Prostate gland (tissue), 2 donors: Measurements from ENCODE around the gene MT1E. TPM values are rescaled to one million over a fixed set of nuclear protein-coding genes. Genes with fewer than 3 reads are reported as not detected.

Experiments used
- DNase-seq: peaks from one replicate; pipeline ENCODE4 v3.0.0-alpha.2; 2019; ENCODE audit warnings: low spot score
- H3K27ac ChIP-seq, 2 donors: fragments of 200-600 bp; sonication (generic); 2 replicates each; pipeline ENCODE4 v1.5.1; 2017 to 2019
- H3K27me3 ChIP-seq: fragments of 200-600 bp; sonication (generic); replicated peaks from 2 replicates; pipeline ENCODE4 v1.5.1; 2019; ENCODE audit not compliant: insufficient read depth
- H3K36me3 ChIP-seq, 2 donors: fragments of 200-600 bp; sonication (generic); 1 replicate in 1 of 2; 2 replicates in 1 of 2; pipeline versions ENCODE4 v1.5.1 to v1.8.1; 2017 to 2019
- H3K4me1 ChIP-seq: fragments of 200-600 bp; sonication (generic); replicated peaks from 2 replicates; pipeline ENCODE4 v1.5.1; 2019
- H3K4me3 ChIP-seq, 2 donors: fragments of 200-600 bp; sonication (generic); 2 replicates each; pipeline ENCODE4 v1.5.1; 2017 to 2019
- H3K9me3 ChIP-seq: fragments of 200-600 bp; sonication (generic); 2 replicates; pipeline ENCODE4 v1.5.1; 2017
- POLR2A ChIP-seq: fragments of 450-650 bp; IDR thresholded peaks from one replicate; pipeline ENCODE4 v1.6.1; 2016; ENCODE audit warnings: antibody characterized with exemption, mild to moderate bottlenecking
- POLR2AphosphoS5 ChIP-seq: sonication (generic); formaldehyde crosslinking; IDR thresholded peaks from one replicate; pipeline ENCODE4 v1.6.1; 2017; ENCODE audit warnings: antibody characterized with exemption
- WGBS: methylation state at CpG from one replicate; pipeline ENCODE4 v1.1.5; 2018; 5-methylcytosine and 5-hydroxymethylcytosine counted together
- intact Hi-C: fragments of 100-400 bp; cut with DNase I; formaldehyde crosslinking; loops from one replicate; pipeline ENCODE4 v1.14.2; 2022
- total RNA-seq, 2 donors: library from RNA; depleted of rRNA; stranded (reverse); fragments of >200 nt; gene quantifications; one replicate each; pipeline ENCODE4 v1.1.0, GENCODE V29; 2016
- TF ChIP-seq, protein P1 (sequence below), 4 experiments: fragments of 200-600 bp in 2 of 4; fragments of 450-650 bp in 2 of 4; sonication (generic) in 2 of 4; IDR thresholded peaks; 1 replicate in 3 of 4; 2 replicates in 1 of 4; pipeline ENCODE4 v1.5.1; 2016 to 2019; ENCODE audit warnings: antibody characterized with exemption in 4 of 4, mild to moderate bottlenecking in 2 of 4, moderate library complexity in 2 of 4

The MT1E gene
- total RNA-seq, 2 donors from 2014 or later: 110 to 339 TPM

DNA sequence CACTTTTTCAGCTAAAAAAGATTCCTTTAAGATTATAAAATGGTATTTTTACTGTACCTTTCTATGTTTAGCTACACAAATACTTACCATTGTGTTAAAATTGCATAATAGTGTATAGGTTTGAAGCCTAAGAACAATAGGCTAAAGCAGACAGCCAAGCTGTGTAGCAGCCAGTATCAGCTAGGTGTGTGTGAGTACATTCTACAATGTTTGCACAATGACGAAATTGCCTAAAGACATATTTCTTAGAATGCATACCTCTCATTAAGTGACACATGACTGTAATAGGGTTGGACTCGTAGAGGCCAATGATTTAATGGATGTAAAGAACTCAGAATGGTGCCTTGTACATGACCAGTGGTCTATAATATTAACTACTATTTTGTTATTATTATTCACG is 24.2 kb downstream of the MT1E start:
- H3K36me3 ChIP-seq: no peaks in the 10 kb centered on the region
- no peak overlapping the region for H3K4me3 ChIP-seq
- no peak for DNase-seq
- intact Hi-C loops: no loop called here
- no peaks in the 10 kb centered on the region for H3K9me3 ChIP-seq
- no peaks in the 10 kb centered on the region for H3K27me3 ChIP-seq
- no peak overlapping the region for H3K27ac ChIP-seq
- 79% methylated on average over 3 of the region's 3 CpGs for WGBS
- TF ChIP-seq, protein P1, sequence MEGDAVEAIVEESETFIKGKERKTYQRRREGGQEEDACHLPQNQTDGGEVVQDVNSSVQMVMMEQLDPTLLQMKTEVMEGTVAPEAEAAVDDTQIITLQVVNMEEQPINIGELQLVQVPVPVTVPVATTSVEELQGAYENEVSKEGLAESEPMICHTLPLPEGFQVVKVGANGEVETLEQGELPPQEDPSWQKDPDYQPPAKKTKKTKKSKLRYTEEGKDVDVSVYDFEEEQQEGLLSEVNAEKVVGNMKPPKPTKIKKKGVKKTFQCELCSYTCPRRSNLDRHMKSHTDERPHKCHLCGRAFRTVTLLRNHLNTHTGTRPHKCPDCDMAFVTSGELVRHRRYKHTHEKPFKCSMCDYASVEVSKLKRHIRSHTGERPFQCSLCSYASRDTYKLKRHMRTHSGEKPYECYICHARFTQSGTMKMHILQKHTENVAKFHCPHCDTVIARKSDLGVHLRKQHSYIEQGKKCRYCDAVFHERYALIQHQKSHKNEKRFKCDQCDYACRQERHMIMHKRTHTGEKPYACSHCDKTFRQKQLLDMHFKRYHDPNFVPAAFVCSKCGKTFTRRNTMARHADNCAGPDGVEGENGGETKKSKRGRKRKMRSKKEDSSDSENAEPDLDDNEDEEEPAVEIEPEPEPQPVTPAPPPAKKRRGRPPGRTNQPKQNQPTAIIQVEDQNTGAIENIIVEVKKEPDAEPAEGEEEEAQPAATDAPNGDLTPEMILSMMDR (IDR thresholded peaks at IDR 0.05): no peak
- TF ChIP-seq POLR2AphosphoS5 (no peak), POLR2A (no peak)
- no peaks in the 10 kb centered on the region for H3K4me1 ChIP-seq

DNA sequence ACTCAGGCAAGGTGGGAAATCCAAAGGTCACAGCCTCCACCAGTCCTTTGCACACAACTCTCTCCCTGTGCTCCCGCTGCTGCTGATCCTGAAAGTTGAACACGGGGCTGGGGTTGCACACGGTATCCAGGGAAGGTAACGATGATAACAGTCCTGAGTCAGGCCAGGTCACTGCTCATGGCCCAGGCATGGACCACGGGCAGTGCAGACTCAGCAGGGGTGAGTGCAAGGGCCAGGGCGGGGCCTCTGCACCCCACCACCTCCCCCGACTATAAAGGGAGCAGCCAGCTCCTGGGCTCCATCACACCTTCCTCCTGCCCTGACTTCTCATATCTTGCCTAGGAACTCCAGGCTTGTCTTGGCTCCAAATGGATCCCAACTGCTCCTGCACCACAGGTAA is 26.0 kb downstream of the MT1E start, which contains the start of gene MT1B:
Gene MT1B (plus strand): TSS at position 301 of the 400 bp plus-strand sequence. CDS start 68 bp downstream, at position 369.
- WGBS: 85% methylated on average over 7 of the region's 7 CpGs
- Histone ChIP-seq H3K9me3 (no peaks in the 10 kb centered on the region), H3K4me1 (no peaks in the 10 kb centered on the region), H3K36me3 (no peaks in the 10 kb centered on the region), H3K27me3 (no peaks in the 10 kb centered on the region), H3K4me3 (no peak within 1 kb of the TSS), H3K27ac (no peak within 1 kb of the TSS)
- TF ChIP-seq POLR2A (no peak), POLR2AphosphoS5 (no peak)
- TF ChIP-seq, protein P1 (IDR thresholded peaks at IDR 0.05): no peak
- intact Hi-C loops: no loop called here
- DNase-seq: no peak

DNA sequence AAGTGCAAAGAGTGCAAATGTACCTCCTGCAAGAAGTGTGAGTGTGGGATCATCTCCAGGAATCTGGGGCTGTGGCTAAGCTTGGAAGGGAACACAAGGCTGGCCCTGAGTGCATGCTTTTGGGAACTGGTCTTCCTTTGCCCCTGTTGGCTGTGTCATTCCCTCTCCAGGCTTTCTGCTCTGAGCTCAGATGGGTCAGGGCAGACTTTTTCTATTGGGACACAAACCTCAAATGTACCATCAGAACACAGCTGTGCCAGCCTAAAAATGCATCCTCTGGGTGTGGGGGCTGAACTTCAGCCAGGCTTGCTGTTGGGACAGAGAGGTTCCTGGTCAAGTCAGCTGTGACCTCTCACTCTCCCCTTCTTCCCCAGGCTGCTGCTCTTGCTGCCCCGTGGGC is 27.0 kb downstream of the MT1E start:
- Histone ChIP-seq H3K36me3 (no peaks in the 10 kb centered on the region), H3K9me3 (no peaks in the 10 kb centered on the region), H3K4me1 (no peaks in the 10 kb centered on the region), H3K27me3 (no peaks in the 10 kb centered on the region), H3K27ac (no peak overlapping the region), H3K4me3 (no peak overlapping the region)
- DNase-seq: no peak
- WGBS: 31% methylated on average over 1 of the region's 1 CpG
- intact Hi-C loops: no loop called here
- TF ChIP-seq, protein P1 (IDR thresholded peaks at IDR 0.05): no peak
- TF ChIP-seq POLR2A (no peak), POLR2AphosphoS5 (no peak)

DNA sequence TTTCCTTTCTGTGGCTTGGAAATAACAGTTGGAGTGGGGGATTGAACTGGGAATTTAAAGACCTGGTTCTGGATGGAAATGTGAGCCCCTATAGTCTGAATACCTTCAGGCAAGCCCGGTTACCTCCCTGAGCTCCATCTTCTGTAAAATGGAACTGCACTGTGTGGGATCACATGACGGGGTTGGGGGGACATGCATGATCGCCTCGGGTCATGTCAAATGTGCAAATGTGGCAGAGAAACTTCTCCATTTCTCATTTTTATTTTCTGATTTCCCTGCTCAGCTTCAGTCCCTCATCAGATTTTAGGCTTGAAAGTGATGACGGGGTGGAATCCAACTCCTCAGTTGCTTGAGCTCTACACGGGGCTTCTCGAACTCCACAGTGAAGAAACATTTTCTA is 27.6 kb downstream of the MT1E start:
- TF ChIP-seq, protein P1 (IDR thresholded peaks at IDR 0.05): no peak
- no peak for TF ChIP-seq POLR2AphosphoS5
- no peak for TF ChIP-seq POLR2A

DNA sequence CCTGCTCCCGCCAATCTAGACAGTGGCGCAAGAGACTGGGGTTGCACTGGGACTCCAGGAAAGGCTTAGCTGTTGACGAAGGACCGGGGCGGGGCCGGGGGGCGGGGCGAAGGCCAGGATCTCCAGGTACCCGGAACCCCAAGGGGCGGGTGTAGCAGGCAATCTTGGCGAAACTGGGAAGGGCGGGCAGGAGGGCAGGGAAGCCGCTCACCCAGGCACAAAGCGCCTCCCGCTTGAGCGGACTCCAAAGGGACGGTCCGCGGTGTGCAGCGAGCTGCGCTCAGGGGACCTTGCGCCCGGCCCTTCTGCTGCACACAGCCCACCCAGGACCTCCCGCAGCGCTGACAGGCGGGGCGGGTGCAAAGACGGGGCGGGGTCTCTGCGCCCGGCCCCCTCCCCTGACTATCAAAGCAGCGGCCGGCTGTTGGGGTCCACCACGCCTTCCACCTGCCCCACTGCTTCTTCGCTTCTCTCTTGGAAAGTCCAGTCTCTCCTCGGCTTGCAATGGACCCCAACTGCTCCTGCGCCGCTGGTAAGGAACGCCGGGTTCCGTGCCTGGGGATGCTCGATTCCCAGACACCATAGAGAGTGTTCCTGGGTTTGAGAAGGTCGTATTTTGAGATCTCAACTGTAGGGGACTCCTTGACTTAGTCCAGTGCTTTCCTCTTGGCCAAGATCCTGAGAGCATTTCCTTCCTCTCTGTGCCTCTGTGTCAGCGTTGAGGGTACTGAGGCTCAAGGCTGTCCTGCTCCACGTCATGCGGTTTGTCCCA is 32.2 kb downstream of the MT1E start, which contains the start of gene MT1F:
Gene MT1F (plus strand): TSS at position 405 of the 772 bp plus-strand sequence. CDS start 100 bp downstream, at position 505.
- H3K4me1 ChIP-seq: peaks cover 4% of the 10 kb centered on the region
- H3K27ac ChIP-seq: peak within 1 kb of the TSS; percentile 49 to 67
- 3% methylated on average over 37 of the region's 46 CpGs for WGBS
- H3K4me3 ChIP-seq: peak within 1 kb of the TSS; percentile 39 to 47
- H3K9me3 ChIP-seq: no peaks in the 10 kb centered on the region
- intact Hi-C loops: no loop called here
- DNase-seq: peak; percentile 96
- peak; percentile 69 for TF ChIP-seq POLR2AphosphoS5
- TF ChIP-seq POLR2A: peak; percentile 58
- TF ChIP-seq, protein P1 (IDR thresholded peaks at IDR 0.05): no peak
- H3K36me3 ChIP-seq: no peaks in the 10 kb centered on the region
- no peaks in the 10 kb centered on the region for H3K27me3 ChIP-seq

More for the DNA sequence above, 27.6 kb downstream of the MT1E start:
- WGBS: 72% methylated on average over 7 of the region's 7 CpGs
- intact Hi-C loops: no loop called here
- Histone ChIP-seq H3K27ac (no peak overlapping the region), H3K27me3 (no peaks in the 10 kb centered on the region), H3K4me1 (no peaks in the 10 kb centered on the region), H3K4me3 (no peak overlapping the region), H3K9me3 (no peaks in the 10 kb centered on the region), H3K36me3 (no peaks in the 10 kb centered on the region)
- DNase-seq: no peak
